Panc1 (cell line): ENCODE measurements around the gene PHTF2. TPM values are rescaled to one million over a fixed set of nuclear protein-coding genes. Genes with fewer than 3 reads are reported as not detected.

Experiments
- ATAC-seq: fragments of 200-7000 bp; cut with Tn5 transposase; 2 replicates; pipeline ENCODE4 v1.9.1; 2020; ENCODE audit warnings: mild to moderate bottlenecking, moderate library complexity
- BruUV-seq: library from RNA; stranded (reverse); fragments of 400-500 nt; replicated peaks from 2 replicates; lab custom pipeline; 2021; lab: Mats Ljungman, UMichigan
- CTCF ChIA-PET: fragments of 300-600 bp; sonication (Branson Sonifier 250); formaldehyde crosslinking; loops from one replicate; lab custom pipeline; 2022; ENCODE audit warnings: antibody characterized with exemption; lab: Charles Lee
- POLR2A ChIA-PET: fragments of 300-600 bp; sonication (Branson Sonifier 250); formaldehyde crosslinking; loops from one replicate; lab custom pipeline; 2022; ENCODE audit warnings: antibody characterized with exemption; lab: Charles Lee
- DNase-seq: peaks from one replicate; pipeline ENCODE4 v3.0.0-alpha.2; 2010; ENCODE audit warnings: low read depth, low spot score
- H3K27ac ChIP-seq: 2 replicates; pipeline ENCODE4 v1.5.1; 2011; ENCODE audit warnings: mild to moderate bottlenecking, low read length, inconsistent platforms
- H3K27me3 ChIP-seq: fragments of 200-500 bp; sonication (Bioruptor generic); 2 replicates; pipeline ENCODE4 v1.6.0; 2014; ENCODE audit warnings: low read length, inconsistent platforms; ENCODE audit not compliant: control insufficient read depth, insufficient read depth
- H3K36me3 ChIP-seq: fragments of 200-500 bp; sonication (Bioruptor generic); 2 replicates; pipeline ENCODE4 v1.5.1; 2014; ENCODE audit warnings: inconsistent platforms, mild to moderate bottlenecking, low read length, moderate library complexity; ENCODE audit not compliant: control insufficient read depth, insufficient read depth
- H3K4me1 ChIP-seq: 2 replicates; pipeline ENCODE4 v1.5.1; 2011; ENCODE audit warnings: inconsistent platforms, mild to moderate bottlenecking, low read length, moderate library complexity; ENCODE audit not compliant: control insufficient read depth, insufficient read depth
- H3K4me3 ChIP-seq, 2 experiments: 2 replicates each; pipeline ENCODE4 v1.5.1; 2011 to 2012; ENCODE audit warnings: low read depth in 2 of 2, low read length in 2 of 2, mild to moderate bottlenecking in 2 of 2, inconsistent platforms in 1 of 2, moderate library complexity in 1 of 2
- H3K9me3 ChIP-seq: fragments of 200-500 bp; sonication (Bioruptor generic); 2 replicates; pipeline ENCODE4 v1.5.1; 2014; ENCODE audit warnings: low read depth, mild to moderate bottlenecking, inconsistent platforms, low read length, moderate library complexity; ENCODE audit not compliant: control insufficient read depth, insufficient read depth
- POLR2AphosphoS5 ChIP-seq: IDR thresholded peaks from 2 replicates; pipeline ENCODE4 v1.6.1; 2012; ENCODE audit warnings: mild to moderate bottlenecking, low read depth, low read length, moderate library complexity
- SIN3A ChIP-seq: IDR thresholded peaks from 2 replicates; pipeline ENCODE4 v1.6.1; 2012; ENCODE audit warnings: low read depth, mild to moderate bottlenecking, low read length, moderate library complexity, borderline replicate concordance; ENCODE audit not compliant: insufficient read depth
- TCF7L2 ChIP-seq: IDR thresholded peaks from 2 replicates; pipeline ENCODE4 v1.6.1; 2011; ENCODE audit warnings: mild to moderate bottlenecking, low read depth, low read length, inconsistent platforms
- in situ Hi-C: cut with HindIII; loops from 2 replicates; pipeline ENCODE4 v1.10.0; 2016; ENCODE audit warnings: low sequenced_read_pairs, low pct_unique_long_range_greater_than_20kb
- intact Hi-C: fragments of 100-400 bp; cut with micrococcal nuclease; formaldehyde crosslinking; loops from one replicate; pipeline ENCODE4 v1.10.0; 2022; ENCODE audit not compliant: unreplicated experiment
- total RNA-seq: library from RNA; stranded (reverse); gene quantifications from one replicate; pipeline ENCODE4 v1.2.1, GENCODE V29; 2021; ENCODE audit not compliant: unreplicated experiment
- TF ChIP-seq, protein P1 (sequence below), 2 experiments: IDR thresholded peaks; 2 replicates each; pipeline ENCODE4 v1.6.1; 2011 to 2012; ENCODE audit warnings: low read depth in 2 of 2, control low read depth in 1 of 2, low read length in 1 of 2, mild to moderate bottlenecking in 1 of 2, moderate library complexity in 1 of 2; ENCODE audit not compliant: insufficient read depth in 1 of 2
- TF ChIP-seq, protein P2 (sequence below): fragments of 450-650 bp; IDR thresholded peaks from 2 replicates; pipeline ENCODE4 v1.5.1; 2017; ENCODE audit warnings: mild to moderate bottlenecking

Gene PHTF2
- total RNA-seq, 1 experiment from 2014 or later = 61.5 TPM

DNA sequence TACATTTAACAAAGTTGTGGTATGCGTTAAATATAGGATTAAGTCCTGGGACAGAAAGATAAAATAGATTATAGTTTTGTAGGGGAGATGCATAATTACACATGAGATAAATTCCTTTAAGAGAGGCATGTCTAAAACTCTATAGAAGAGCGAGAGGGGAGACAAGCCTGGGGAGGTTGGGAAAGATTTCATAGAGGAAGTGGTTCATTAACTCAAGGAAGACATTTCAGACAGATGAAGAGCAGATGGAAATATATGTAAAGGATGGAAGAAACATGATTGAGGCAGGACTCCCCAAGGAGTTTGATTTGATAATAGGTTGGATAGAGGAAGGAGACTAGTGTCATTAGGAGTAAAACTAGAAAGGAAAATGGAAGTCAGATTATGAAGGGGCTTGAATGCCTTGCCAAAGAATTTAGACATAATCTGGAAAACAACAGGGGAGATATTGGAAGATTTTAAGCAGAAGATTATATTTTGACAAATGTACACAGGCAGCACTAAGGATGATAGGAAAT, 96.1 kb downstream of the PHTF2 start:
- TSS peak; percentile 47 for BruUV-seq
- ATAC-seq = no peak
- intact Hi-C loops = no loop called here

DNA sequence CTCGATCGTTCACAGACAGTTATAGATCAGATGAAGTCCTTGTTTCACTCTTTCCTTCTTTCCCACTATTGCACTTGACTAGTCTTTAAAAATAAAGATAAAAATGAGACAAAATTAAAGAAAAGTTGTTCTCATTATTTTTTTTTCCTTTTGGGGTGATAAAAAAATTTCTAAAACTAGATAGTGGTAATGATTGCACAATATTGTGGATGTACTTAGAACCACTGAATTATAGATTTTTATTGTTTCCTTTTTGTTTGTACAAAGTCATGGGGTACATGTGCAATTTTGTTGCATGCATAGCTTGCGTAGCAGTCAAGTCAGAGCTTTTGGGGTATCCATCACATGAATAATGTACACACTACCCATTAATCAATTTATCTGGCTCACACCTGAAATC, 97.3 kb downstream of the PHTF2 start:
- POLR2A ChIA-PET = no interaction called here
- CTCF ChIA-PET = no interaction called here
- BruUV-seq = no TSS peak

More for the DNA sequence above, 96.1 kb downstream of the PHTF2 start:
- ChIA-PET CTCF (no interaction called here), POLR2A (no interaction called here)
- in situ Hi-C loops = no loop called here
- no peak overlapping the region for H3K27ac ChIP-seq
- H3K9me3 ChIP-seq = no peaks in the 10 kb centered on the region
- TF ChIP-seq POLR2AphosphoS5 (no peak), TCF7L2 (no peak), SIN3A (no peak)
- TF ChIP-seq, protein P1, sequence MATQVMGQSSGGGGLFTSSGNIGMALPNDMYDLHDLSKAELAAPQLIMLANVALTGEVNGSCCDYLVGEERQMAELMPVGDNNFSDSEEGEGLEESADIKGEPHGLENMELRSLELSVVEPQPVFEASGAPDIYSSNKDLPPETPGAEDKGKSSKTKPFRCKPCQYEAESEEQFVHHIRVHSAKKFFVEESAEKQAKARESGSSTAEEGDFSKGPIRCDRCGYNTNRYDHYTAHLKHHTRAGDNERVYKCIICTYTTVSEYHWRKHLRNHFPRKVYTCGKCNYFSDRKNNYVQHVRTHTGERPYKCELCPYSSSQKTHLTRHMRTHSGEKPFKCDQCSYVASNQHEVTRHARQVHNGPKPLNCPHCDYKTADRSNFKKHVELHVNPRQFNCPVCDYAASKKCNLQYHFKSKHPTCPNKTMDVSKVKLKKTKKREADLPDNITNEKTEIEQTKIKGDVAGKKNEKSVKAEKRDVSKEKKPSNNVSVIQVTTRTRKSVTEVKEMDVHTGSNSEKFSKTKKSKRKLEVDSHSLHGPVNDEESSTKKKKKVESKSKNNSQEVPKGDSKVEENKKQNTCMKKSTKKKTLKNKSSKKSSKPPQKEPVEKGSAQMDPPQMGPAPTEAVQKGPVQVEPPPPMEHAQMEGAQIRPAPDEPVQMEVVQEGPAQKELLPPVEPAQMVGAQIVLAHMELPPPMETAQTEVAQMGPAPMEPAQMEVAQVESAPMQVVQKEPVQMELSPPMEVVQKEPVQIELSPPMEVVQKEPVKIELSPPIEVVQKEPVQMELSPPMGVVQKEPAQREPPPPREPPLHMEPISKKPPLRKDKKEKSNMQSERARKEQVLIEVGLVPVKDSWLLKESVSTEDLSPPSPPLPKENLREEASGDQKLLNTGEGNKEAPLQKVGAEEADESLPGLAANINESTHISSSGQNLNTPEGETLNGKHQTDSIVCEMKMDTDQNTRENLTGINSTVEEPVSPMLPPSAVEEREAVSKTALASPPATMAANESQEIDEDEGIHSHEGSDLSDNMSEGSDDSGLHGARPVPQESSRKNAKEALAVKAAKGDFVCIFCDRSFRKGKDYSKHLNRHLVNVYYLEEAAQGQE (IDR thresholded peaks at IDR 0.05; ENCODE audit: insufficient read depth in 1 of 2, low read depth in 2 of 2, low read length in 1 of 2) = no peak
- TF ChIP-seq, protein P2, sequence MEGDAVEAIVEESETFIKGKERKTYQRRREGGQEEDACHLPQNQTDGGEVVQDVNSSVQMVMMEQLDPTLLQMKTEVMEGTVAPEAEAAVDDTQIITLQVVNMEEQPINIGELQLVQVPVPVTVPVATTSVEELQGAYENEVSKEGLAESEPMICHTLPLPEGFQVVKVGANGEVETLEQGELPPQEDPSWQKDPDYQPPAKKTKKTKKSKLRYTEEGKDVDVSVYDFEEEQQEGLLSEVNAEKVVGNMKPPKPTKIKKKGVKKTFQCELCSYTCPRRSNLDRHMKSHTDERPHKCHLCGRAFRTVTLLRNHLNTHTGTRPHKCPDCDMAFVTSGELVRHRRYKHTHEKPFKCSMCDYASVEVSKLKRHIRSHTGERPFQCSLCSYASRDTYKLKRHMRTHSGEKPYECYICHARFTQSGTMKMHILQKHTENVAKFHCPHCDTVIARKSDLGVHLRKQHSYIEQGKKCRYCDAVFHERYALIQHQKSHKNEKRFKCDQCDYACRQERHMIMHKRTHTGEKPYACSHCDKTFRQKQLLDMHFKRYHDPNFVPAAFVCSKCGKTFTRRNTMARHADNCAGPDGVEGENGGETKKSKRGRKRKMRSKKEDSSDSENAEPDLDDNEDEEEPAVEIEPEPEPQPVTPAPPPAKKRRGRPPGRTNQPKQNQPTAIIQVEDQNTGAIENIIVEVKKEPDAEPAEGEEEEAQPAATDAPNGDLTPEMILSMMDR = no peak
- no peaks in the 10 kb centered on the region for H3K27me3 ChIP-seq
- no peak for DNase-seq
- no peak overlapping the region for H3K4me3 ChIP-seq
- no peaks in the 10 kb centered on the region for H3K36me3 ChIP-seq
- H3K4me1 ChIP-seq = no peaks in the 10 kb centered on the region

More for the DNA sequence above, 97.3 kb downstream of the PHTF2 start:
- in situ Hi-C loops = no loop called here
- TF ChIP-seq, protein P2 = no peak
- TF ChIP-seq, protein P1 (IDR thresholded peaks at IDR 0.05; ENCODE audit: insufficient read depth in 1 of 2, low read depth in 2 of 2, low read length in 1 of 2) = no peak
- TF ChIP-seq TCF7L2 = no peak
- no peak for TF ChIP-seq SIN3A
- TF ChIP-seq POLR2AphosphoS5 = no peak
- intact Hi-C loops = no loop called here
- H3K9me3 ChIP-seq = no peaks in the 10 kb centered on the region
- H3K4me3 ChIP-seq = no peak overlapping the region
- DNase-seq (no peak), ATAC-seq (no peak)
- no peak overlapping the region for H3K27ac ChIP-seq
- H3K36me3 ChIP-seq = no peaks in the 10 kb centered on the region
- no peaks in the 10 kb centered on the region for H3K4me1 ChIP-seq
- no peaks in the 10 kb centered on the region for H3K27me3 ChIP-seq
